ENCODE data around the gene EXOC4.

Gene EXOC4

DNA sequence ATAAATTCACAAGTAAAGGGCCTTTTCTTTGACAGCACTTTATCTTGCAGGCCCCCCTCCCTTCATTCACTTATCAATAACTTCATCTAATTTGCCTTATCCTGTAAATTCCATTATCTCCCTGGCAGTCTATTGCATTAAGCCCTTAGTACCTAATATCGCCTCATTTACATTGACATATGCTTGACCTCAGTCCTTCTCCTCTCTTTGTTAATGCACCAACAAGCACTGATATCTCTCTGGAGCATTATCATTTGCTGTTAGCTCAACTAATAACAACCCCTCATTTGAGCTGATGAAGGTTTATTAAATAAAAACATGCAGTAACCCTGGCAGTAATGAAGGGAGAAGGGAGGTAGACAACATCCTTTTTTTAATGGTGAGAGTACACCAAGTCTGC lies 46.8 kb downstream of the EXOC4 start:
- Histone ChIP-seq H3K4ac (ENCODE audit: low read length) (no peak overlapping the region), H4K91ac (ENCODE audit: low read depth, low read length, poor library complexity) (no peak overlapping the region), H3K79me1 (ENCODE audit: low read depth, low read length) (peaks cover 4% of the 10 kb centered on the region), H3K18ac (ENCODE audit: low read length) (no peak overlapping the region), H3K4me1 (ENCODE audit: control insufficient read depth in 2 of 2, insufficient read depth in 1 of 2, low read depth in 1 of 2, low read length in 2 of 2) (peaks cover 0 to 1% of the 10 kb centered on the region in 2 donors), H3K4me2 (ENCODE audit: insufficient read depth, low read length, poor library complexity, severe bottlenecking) (no peak overlapping the region), H2BK5ac (ENCODE audit: low read length) (no peak overlapping the region), H3K23ac (ENCODE audit: low read depth, low read length, poor library complexity) (no peak overlapping the region), H2AFZ (ENCODE audit: low read length) (no peak overlapping the region), H2BK12ac (ENCODE audit: low read length) (no peak overlapping the region), H4K8ac (ENCODE audit: low read depth, low read length) (no peak overlapping the region), H3K4me3 (ENCODE audit: low read length in 2 of 2) (no peak overlapping the region), H3K9ac (ENCODE audit: low read depth, low read length, poor library complexity) (no peak overlapping the region), H2BK15ac (ENCODE audit: low read length) (no peak overlapping the region), H2AK5ac (ENCODE audit: low read depth, low read length) (no peak overlapping the region), H3K27me3 (ENCODE audit: control insufficient read depth in 3 of 3, insufficient read depth in 3 of 3, low read depth in 1 of 3, low read length in 3 of 3) (no peaks in the 10 kb centered on the region), H3K36me3 (replicated peaks in 1 of 2; ENCODE audit: control insufficient read depth in 2 of 2, insufficient read depth in 2 of 2, low read length in 2 of 2) (no peaks in the 10 kb centered on the region), H2BK120ac (ENCODE audit: low read depth, low read length) (no peak overlapping the region), H3K9me3 (replicated peaks in 1 of 2; ENCODE audit: control insufficient read depth in 2 of 2, insufficient read depth in 1 of 2, low read depth in 1 of 2, low read length in 2 of 2) (no peaks in the 10 kb centered on the region), H3K27ac (replicated peaks; ENCODE audit: low read length) (no peak overlapping the region), H3K14ac (ENCODE audit: low read length) (no peak overlapping the region)
- no peak for DNase-seq (ENCODE audit: low spot score)
- WGBS, 2 donors (ENCODE audit: extremely low coverage in 2 of 2, insufficient read length in 2 of 2, insufficient replicate concordance in 1 of 2), result no CpG with 5 or more reads among the region's 1 CpG

DNA sequence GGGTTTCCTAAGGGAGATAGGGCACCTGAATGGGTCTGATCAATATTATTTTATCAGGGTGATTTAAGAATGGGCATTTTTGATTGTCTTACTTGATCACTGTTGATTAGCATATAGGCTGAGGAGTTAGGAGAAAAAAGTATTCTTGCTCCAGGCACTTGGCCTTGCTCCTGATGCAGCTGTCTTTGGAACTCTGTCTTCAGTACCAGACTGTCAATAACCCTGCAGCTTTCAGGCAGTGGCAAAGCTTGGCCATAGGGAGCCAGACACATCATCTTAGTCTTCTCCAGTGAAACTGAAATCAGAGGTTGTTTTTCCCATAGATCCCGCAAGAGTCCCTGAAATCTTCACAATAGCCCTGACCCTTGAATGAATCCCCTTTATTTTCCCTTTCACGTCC lies 47.2 kb downstream of the EXOC4 start:
- no peak overlapping the region for H2AK5ac ChIP-seq (ENCODE audit: low read depth, low read length)
- no peak overlapping the region for H3K27ac ChIP-seq (replicated peaks; ENCODE audit: low read length)
- no peak overlapping the region for H3K4ac ChIP-seq (ENCODE audit: low read length)
- H4K91ac ChIP-seq (ENCODE audit: low read depth, low read length, poor library complexity), result no peak overlapping the region
- no peaks in the 10 kb centered on the region for H3K36me3 ChIP-seq (replicated peaks in 1 of 2; ENCODE audit: control insufficient read depth in 2 of 2, insufficient read depth in 2 of 2, low read length in 2 of 2)
- peaks cover 4% of the 10 kb centered on the region for H3K79me1 ChIP-seq (ENCODE audit: low read depth, low read length)
- H2AFZ ChIP-seq (ENCODE audit: low read length), result no peak overlapping the region
- no peak overlapping the region for H4K8ac ChIP-seq (ENCODE audit: low read depth, low read length)
- H2BK15ac ChIP-seq (ENCODE audit: low read length), result no peak overlapping the region
- H2BK12ac ChIP-seq (ENCODE audit: low read length), result no peak overlapping the region
- no peaks in the 10 kb centered on the region for H3K9me3 ChIP-seq (replicated peaks in 1 of 2; ENCODE audit: control insufficient read depth in 2 of 2, insufficient read depth in 1 of 2, low read depth in 1 of 2, low read length in 2 of 2)
- no peak overlapping the region for H3K4me2 ChIP-seq (ENCODE audit: insufficient read depth, low read length, poor library complexity, severe bottlenecking)
- WGBS, 2 donors (ENCODE audit: extremely low coverage in 2 of 2, insufficient read length in 2 of 2, insufficient replicate concordance in 1 of 2), result 100% methylated on average over 1 of the region's 2 CpGs; no CpG with 5 or more reads in 1 of the 2 donors
- H3K23ac ChIP-seq (ENCODE audit: low read depth, low read length, poor library complexity), result no peak overlapping the region
- no peak overlapping the region for H3K9ac ChIP-seq (ENCODE audit: low read depth, low read length, poor library complexity)
- DNase-seq (ENCODE audit: low spot score), result no peak
- H3K14ac ChIP-seq (ENCODE audit: low read length), result no peak overlapping the region
- no peak overlapping the region for H3K4me3 ChIP-seq (ENCODE audit: low read length in 2 of 2)
- no peak overlapping the region for H3K18ac ChIP-seq (ENCODE audit: low read length)
- H2BK120ac ChIP-seq (ENCODE audit: low read depth, low read length), result no peak overlapping the region
- H3K4me1 ChIP-seq (ENCODE audit: control insufficient read depth in 2 of 2, insufficient read depth in 1 of 2, low read depth in 1 of 2, low read length in 2 of 2), result peaks cover 0 to 1% of the 10 kb centered on the region in 2 donors
- no peak overlapping the region for H2BK5ac ChIP-seq (ENCODE audit: low read length)
- no peaks in the 10 kb centered on the region for H3K27me3 ChIP-seq (ENCODE audit: control insufficient read depth in 3 of 3, insufficient read depth in 3 of 3, low read depth in 1 of 3, low read length in 3 of 3)

DNA sequence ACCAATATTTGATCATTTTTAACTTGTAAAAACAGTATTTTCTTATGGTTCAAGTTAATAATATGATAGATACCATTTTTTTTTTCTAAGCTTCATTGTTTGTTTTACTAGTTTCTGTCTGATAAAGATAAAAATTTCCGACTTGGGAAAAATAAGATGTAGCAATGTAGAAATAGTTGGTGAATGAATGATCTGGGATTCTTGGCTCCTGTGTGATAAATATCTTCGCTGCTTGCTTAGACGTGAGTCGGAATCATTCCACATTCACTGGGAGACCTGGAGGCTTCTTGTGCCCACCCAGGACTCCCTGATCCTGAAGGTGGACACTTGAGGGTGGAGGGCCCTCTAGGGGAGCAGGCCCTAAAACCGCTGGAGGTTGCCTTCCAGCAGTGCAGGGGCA lies 47.9 kb downstream of the EXOC4 start:
- no peak overlapping the region for H2BK12ac ChIP-seq (ENCODE audit: low read length)
- DNase-seq (ENCODE audit: low spot score), result no peak
- H3K36me3 ChIP-seq (replicated peaks in 1 of 2; ENCODE audit: control insufficient read depth in 2 of 2, insufficient read depth in 2 of 2, low read length in 2 of 2), result peaks cover 0 to 5% of the 10 kb centered on the region in 2 donors
- H2BK5ac ChIP-seq (ENCODE audit: low read length), result no peak overlapping the region
- no peak overlapping the region for H2AFZ ChIP-seq (ENCODE audit: low read length)
- H2BK15ac ChIP-seq (ENCODE audit: low read length), result no peak overlapping the region
- no peak overlapping the region for H2BK120ac ChIP-seq (ENCODE audit: low read depth, low read length)
- no peak overlapping the region for H2AK5ac ChIP-seq (ENCODE audit: low read depth, low read length)
- no peak overlapping the region for H3K27ac ChIP-seq (replicated peaks; ENCODE audit: low read length)
- no peak overlapping the region for H3K4me2 ChIP-seq (ENCODE audit: insufficient read depth, low read length, poor library complexity, severe bottlenecking)
- H3K23ac ChIP-seq (ENCODE audit: low read depth, low read length, poor library complexity), result no peak overlapping the region
- no peak overlapping the region for H4K8ac ChIP-seq (ENCODE audit: low read depth, low read length)
- H3K27me3 ChIP-seq (ENCODE audit: control insufficient read depth in 3 of 3, insufficient read depth in 3 of 3, low read depth in 1 of 3, low read length in 3 of 3), result no peaks in the 10 kb centered on the region
- H3K18ac ChIP-seq (ENCODE audit: low read length), result no peak overlapping the region
- H3K14ac ChIP-seq (ENCODE audit: low read length), result no peak overlapping the region
- H3K4ac ChIP-seq (ENCODE audit: low read length), result no peak overlapping the region
- WGBS, 2 donors (ENCODE audit: extremely low coverage in 2 of 2, insufficient read length in 2 of 2, insufficient replicate concordance in 1 of 2), result no CpG with 5 or more reads among the region's 5 CpGs
- peaks cover 4% of the 10 kb centered on the region for H3K79me1 ChIP-seq (ENCODE audit: low read depth, low read length)
- no peak overlapping the region for H3K9ac ChIP-seq (ENCODE audit: low read depth, low read length, poor library complexity)
- H4K91ac ChIP-seq (ENCODE audit: low read depth, low read length, poor library complexity), result no peak overlapping the region
- H3K4me3 ChIP-seq (ENCODE audit: low read length in 2 of 2), result no peak overlapping the region
- no peaks in the 10 kb centered on the region for H3K9me3 ChIP-seq (replicated peaks in 1 of 2; ENCODE audit: control insufficient read depth in 2 of 2, insufficient read depth in 1 of 2, low read depth in 1 of 2, low read length in 2 of 2)
- H3K4me1 ChIP-seq (ENCODE audit: control insufficient read depth in 2 of 2, insufficient read depth in 1 of 2, low read depth in 1 of 2, low read length in 2 of 2), result peaks cover 0 to 1% of the 10 kb centered on the region in 2 donors

DNA sequence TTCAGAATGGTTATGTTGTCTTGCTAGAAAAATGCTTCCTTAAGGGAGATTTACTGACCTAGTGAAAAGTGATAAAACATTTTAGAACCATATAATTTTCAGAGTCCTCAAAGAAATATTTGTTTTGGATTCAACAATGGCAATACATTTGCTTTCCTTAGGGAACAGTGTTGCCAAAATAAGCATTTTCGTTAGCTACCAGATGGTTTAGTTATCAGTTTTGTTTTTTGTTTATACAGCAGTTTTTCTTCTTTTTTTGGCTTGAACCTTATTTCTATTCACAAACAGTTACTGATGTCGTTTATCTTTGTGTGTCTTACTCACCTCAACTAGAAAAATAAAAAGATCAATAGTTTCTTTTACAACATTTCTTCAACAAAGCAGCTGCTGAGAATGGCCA lies 48.6 kb downstream of the EXOC4 start:
- H3K14ac ChIP-seq (ENCODE audit: low read length), result no peak overlapping the region
- H3K27me3 ChIP-seq (ENCODE audit: control insufficient read depth in 3 of 3, insufficient read depth in 3 of 3, low read depth in 1 of 3, low read length in 3 of 3), result no peaks in the 10 kb centered on the region
- H3K9ac ChIP-seq (ENCODE audit: low read depth, low read length, poor library complexity), result no peak overlapping the region
- H2BK15ac ChIP-seq (ENCODE audit: low read length), result no peak overlapping the region
- H3K9me3 ChIP-seq (replicated peaks in 1 of 2; ENCODE audit: control insufficient read depth in 2 of 2, insufficient read depth in 1 of 2, low read depth in 1 of 2, low read length in 2 of 2), result no peaks in the 10 kb centered on the region
- no peak overlapping the region for H3K4me2 ChIP-seq (ENCODE audit: insufficient read depth, low read length, poor library complexity, severe bottlenecking)
- H2BK12ac ChIP-seq (ENCODE audit: low read length), result no peak overlapping the region
- no peak overlapping the region for H2AK5ac ChIP-seq (ENCODE audit: low read depth, low read length)
- H2BK120ac ChIP-seq (ENCODE audit: low read depth, low read length), result no peak overlapping the region
- H4K8ac ChIP-seq (ENCODE audit: low read depth, low read length), result no peak overlapping the region
- H3K36me3 ChIP-seq (replicated peaks in 1 of 2; ENCODE audit: control insufficient read depth in 2 of 2, insufficient read depth in 2 of 2, low read length in 2 of 2), result peaks cover 2 to 11% of the 10 kb centered on the region in 2 donors
- no peak overlapping the region for H3K18ac ChIP-seq (ENCODE audit: low read length)
- no peak overlapping the region for H3K27ac ChIP-seq (replicated peaks; ENCODE audit: low read length)
- no peak overlapping the region for H3K23ac ChIP-seq (ENCODE audit: low read depth, low read length, poor library complexity)
- H3K4ac ChIP-seq (ENCODE audit: low read length), result no peak overlapping the region
- no peak overlapping the region for H3K4me3 ChIP-seq (ENCODE audit: low read length in 2 of 2)
- H3K4me1 ChIP-seq (ENCODE audit: control insufficient read depth in 2 of 2, insufficient read depth in 1 of 2, low read depth in 1 of 2, low read length in 2 of 2), result peaks cover 0 to 1% of the 10 kb centered on the region in 2 donors
- no CpG with 5 or more reads among the region's 2 CpGs for WGBS, 2 donors (ENCODE audit: extremely low coverage in 2 of 2, insufficient read length in 2 of 2, insufficient replicate concordance in 1 of 2)
- H2BK5ac ChIP-seq (ENCODE audit: low read length), result no peak overlapping the region
- DNase-seq (ENCODE audit: low spot score), result no peak
- H4K91ac ChIP-seq (ENCODE audit: low read depth, low read length, poor library complexity), result no peak overlapping the region
- H2AFZ ChIP-seq (ENCODE audit: low read length), result no peak overlapping the region
- H3K79me1 ChIP-seq (ENCODE audit: low read depth, low read length), result peaks cover 4% of the 10 kb centered on the region
